Smooth muscle cell of trachea (primary cell): Measurements from ENCODE around the gene KDM7A. TPM values are rescaled to one million over a fixed set of nuclear protein-coding genes. Genes with fewer than 3 reads are reported as not detected.

ENCODE experiments used
- total RNA-seq: library from RNA; depleted of rRNA; stranded (reverse); fragments of >200 nt; gene quantifications from 2 replicates; pipeline ENCODE4 v1.2.1, GENCODE V29; 2014

KDM7A gene, protein sequence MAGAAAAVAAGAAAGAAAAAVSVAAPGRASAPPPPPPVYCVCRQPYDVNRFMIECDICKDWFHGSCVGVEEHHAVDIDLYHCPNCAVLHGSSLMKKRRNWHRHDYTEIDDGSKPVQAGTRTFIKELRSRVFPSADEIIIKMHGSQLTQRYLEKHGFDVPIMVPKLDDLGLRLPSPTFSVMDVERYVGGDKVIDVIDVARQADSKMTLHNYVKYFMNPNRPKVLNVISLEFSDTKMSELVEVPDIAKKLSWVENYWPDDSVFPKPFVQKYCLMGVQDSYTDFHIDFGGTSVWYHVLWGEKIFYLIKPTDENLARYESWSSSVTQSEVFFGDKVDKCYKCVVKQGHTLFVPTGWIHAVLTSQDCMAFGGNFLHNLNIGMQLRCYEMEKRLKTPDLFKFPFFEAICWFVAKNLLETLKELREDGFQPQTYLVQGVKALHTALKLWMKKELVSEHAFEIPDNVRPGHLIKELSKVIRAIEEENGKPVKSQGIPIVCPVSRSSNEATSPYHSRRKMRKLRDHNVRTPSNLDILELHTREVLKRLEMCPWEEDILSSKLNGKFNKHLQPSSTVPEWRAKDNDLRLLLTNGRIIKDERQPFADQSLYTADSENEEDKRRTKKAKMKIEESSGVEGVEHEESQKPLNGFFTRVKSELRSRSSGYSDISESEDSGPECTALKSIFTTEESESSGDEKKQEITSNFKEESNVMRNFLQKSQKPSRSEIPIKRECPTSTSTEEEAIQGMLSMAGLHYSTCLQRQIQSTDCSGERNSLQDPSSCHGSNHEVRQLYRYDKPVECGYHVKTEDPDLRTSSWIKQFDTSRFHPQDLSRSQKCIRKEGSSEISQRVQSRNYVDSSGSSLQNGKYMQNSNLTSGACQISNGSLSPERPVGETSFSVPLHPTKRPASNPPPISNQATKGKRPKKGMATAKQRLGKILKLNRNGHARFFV
- 3.1 and 4.8 TPM in 2 replicates for total RNA-seq

DNA sequence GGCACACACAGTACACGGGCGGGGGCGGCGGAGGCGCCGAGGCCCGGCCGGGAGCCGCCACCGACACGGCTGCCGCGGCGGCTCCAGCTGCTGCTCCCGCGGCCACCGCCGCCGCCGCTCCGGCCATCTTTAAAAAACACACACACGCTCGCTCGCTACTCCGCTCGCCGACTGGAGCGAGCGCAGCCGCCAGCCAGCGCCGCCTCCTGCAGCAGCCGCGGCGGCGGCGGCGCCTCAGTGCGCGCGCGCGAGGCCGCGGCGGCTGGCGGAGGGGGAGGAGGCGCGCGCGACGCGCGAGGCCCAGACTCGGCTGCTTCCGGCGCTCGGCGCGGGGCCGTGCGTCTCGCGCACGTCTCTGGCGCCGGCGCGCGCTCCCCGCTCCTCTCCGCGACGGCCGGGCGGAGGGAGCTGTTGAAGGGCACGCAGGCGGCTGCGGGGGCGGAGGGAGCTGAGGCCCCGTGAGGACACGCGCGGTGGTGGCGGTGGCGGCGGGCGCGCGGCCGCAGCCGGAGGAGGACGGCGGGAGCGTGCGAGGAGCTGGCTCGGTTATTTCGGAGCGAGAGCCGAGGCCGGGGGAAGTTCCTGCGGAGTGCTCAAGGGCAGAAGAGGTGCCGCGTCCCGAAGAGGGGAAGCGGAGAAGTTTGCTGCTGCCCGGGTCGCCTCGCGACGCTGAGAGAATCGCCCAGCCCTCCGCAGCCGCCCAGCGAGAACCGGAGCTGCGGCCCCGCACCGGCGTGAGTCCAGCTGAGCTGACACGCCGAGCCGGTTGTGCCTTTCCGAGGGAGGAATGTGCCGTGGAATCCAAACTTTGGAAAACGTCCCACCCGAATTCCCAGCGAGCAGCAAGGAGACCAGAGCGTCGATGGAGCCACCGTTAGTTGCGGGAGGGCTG, at the start of gene KDM7A:
Gene KDM7A (minus strand): TSS at position 173 of the 892 bp plus-strand sequence. CDS start 46 bp downstream, at position 127.

DNA sequence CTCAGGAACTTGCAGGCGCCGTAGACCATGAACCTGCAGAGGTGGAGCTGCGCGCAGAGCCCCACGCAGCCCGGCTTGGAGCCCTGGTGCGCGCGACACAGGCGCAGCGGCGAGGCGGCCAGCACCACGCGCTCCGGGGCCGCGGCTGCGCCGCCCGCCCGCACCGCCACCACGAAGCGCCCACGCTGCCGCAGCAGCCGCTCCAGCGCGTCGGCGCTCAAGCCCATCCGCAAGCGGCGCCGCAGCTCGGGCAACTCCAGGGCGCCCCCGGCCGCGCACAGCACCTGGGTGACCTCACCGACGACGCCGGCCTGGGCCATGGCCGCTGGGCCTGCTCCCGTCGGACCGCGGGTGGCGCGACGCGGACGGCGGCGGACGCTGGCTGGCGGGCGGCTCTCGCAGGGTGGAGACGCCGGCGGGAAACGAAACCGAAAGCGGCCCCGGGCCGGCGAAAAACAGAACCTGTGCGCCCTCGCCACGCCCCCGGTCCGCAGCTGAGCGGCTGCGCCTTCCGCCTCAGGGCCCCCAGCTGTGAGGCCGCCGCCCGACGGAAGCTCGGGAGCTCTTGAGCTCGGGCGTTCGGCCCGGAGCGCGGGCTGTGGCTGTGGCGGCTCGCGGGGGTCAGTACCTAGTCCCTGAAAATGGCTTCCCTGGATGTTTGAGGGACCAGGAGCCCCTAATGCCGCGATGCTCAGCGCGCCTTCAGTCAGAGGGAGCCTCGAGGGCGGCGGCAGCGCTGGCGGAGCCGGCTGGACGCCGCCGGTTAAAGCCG, 114.1 kb downstream of the KDM7A start, which contains the start of gene PARP12:
Gene PARP12 (minus strand): TSS at position 424 of the 772 bp plus-strand sequence. CDS start 104 bp downstream, at position 320.

Other genes starting within 250 kb of the KDM7A start
- 13.5 and 23.3 TPM in 2 replicates for gene PARP12, start 114.0 kb downstream of the KDM7A start, total RNA-seq
- gene SLC37A3, start 221.5 kb upstream of the KDM7A start, total RNA-seq, result 58.4 and 99.6 TPM in 2 replicates
- not detected in 2 replicates for gene RAB19, start 227.1 kb upstream of the KDM7A start, total RNA-seq